Gastrocnemius medialis (tissue), 4 donors: ENCODE data around the gene PSMD11. TPM values are rescaled to one million over a fixed set of nuclear protein-coding genes. Genes with fewer than 3 reads are reported as not detected.

ENCODE experiments used
- ATAC-seq, 2 donors: fragments of 150-250 bp; one replicate each; pipeline ENCODE4 v1.9.1; 2016
- DNase-seq, 2 donors: peaks; one replicate each; pipeline ENCODE4 v3.0.0-alpha.2; 2019
- H3K27ac ChIP-seq, 4 donors: fragments of 200-600 bp; sonication (generic); 1 replicate in 1 of 4; 2 replicates in 3 of 4; pipeline ENCODE4 v1.5.1; 2016 to 2018; ENCODE audit warnings: mild to moderate bottlenecking in 2 of 4, moderate library complexity in 1 of 4
- H3K27me3 ChIP-seq, 3 donors: fragments of 200-600 bp; sonication (generic) in 2 of 3; 1 replicate in 1 of 3; 2 replicates in 2 of 3; pipeline versions ENCODE4 v1.5.1 to v1.6.0; 2016 to 2019; ENCODE audit warnings: mild to moderate bottlenecking in 1 of 3, moderate library complexity in 1 of 3
- H3K36me3 ChIP-seq, 2 donors: fragments of 200-600 bp; sonication (generic) in 1 of 2; one replicate each; pipeline ENCODE4 v1.5.1; 2017 to 2018
- H3K4me1 ChIP-seq, 2 donors: fragments of 200-600 bp; sonication (generic) in 1 of 2; one replicate each; pipeline ENCODE4 v1.5.1; 2016 to 2017; ENCODE audit warnings: mild to moderate bottlenecking in 2 of 2
- H3K4me3 ChIP-seq, 4 donors: fragments of 200-600 bp; sonication (generic) in 3 of 4; 1 replicate in 1 of 4; 2 replicates in 3 of 4; pipeline ENCODE4 v1.5.1; 2016 to 2019; ENCODE audit warnings: mild to moderate bottlenecking in 2 of 4
- H3K9me3 ChIP-seq, 3 donors: fragments of 200-600 bp; sonication (generic) in 2 of 3; 1 replicate in 1 of 3; 2 replicates in 2 of 3; pipeline ENCODE4 v1.5.1; 2016 to 2019
- POLR2A ChIP-seq, 2 donors: fragments of 450-650 bp; IDR thresholded peaks; one replicate each; pipeline ENCODE4 v1.6.1; 2017; ENCODE audit warnings: antibody characterized with exemption in 2 of 2, mild to moderate bottlenecking in 2 of 2, moderate library complexity in 2 of 2
- in situ Hi-C, 4 donors: fragments of 200-750 bp; cut with MboI; loops; one replicate each; pipeline versions ENCODE4 v1.15.0 to v1.8.0; 2017; ENCODE audit warnings: low sequenced_read_pairs in 4 of 4
- intact Hi-C: fragments of 100-400 bp; cut with DNase I; formaldehyde crosslinking; loops from one replicate; pipeline ENCODE4 v1.15.1; 2023; ENCODE audit warnings: low total_unique reads
- total RNA-seq, 4 donors: library from RNA; depleted of rRNA; stranded (reverse); fragments of >200 nt; gene quantifications; one replicate each; pipeline versions ENCODE4 v1.1.0 to v1.2.3, GENCODE V29; 2016
- TF ChIP-seq, protein P1 (sequence below), 5 experiments: fragments of 450-650 bp in 3 of 5; fragments of 200-600 bp in 2 of 5; sonication (generic) in 2 of 5; IDR thresholded peaks in 4 of 5; conservative IDR thresholded peaks in 1 of 5; 1 replicate in 4 of 5; 2 replicates in 1 of 5; pipeline ENCODE4 v1.5.1; 2016 to 2019; ENCODE audit warnings: antibody characterized with exemption in 5 of 5, mild to moderate bottlenecking in 3 of 5, moderate library complexity in 3 of 5

PSMD11 gene
- total RNA-seq, 4 donors from 2014 or later = 81.7 to 215 (median 191) TPM

DNA sequence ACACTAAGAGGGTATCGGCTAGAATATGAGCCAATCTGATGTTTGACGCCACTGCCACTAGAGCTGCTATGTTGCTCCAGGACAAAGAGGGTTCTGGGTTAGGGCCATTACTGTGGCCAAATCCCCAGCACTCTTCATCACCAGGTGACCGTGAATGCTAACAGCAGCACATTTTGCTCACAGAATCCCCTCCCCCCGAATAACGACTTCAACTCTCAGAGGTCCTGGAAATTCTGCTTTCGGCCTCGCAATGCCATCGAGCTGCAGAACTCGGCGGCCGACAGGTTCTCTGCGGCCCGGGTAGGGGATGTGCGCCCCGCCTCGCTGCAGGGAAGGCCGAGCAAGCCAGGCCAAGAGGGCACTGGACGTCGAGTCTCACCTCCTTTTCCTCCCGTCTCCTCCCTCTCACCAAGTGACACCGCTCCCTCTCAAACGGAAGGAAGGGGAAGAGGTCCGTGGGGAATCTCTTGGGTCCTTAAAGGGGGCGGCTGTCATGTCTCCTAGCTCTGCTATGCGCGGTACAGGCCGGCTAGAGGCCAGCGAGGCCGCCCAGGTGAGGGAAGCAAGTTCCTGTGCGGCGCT, 74.4 kb downstream of the PSMD11 start:
- TF ChIP-seq, protein P1, sequence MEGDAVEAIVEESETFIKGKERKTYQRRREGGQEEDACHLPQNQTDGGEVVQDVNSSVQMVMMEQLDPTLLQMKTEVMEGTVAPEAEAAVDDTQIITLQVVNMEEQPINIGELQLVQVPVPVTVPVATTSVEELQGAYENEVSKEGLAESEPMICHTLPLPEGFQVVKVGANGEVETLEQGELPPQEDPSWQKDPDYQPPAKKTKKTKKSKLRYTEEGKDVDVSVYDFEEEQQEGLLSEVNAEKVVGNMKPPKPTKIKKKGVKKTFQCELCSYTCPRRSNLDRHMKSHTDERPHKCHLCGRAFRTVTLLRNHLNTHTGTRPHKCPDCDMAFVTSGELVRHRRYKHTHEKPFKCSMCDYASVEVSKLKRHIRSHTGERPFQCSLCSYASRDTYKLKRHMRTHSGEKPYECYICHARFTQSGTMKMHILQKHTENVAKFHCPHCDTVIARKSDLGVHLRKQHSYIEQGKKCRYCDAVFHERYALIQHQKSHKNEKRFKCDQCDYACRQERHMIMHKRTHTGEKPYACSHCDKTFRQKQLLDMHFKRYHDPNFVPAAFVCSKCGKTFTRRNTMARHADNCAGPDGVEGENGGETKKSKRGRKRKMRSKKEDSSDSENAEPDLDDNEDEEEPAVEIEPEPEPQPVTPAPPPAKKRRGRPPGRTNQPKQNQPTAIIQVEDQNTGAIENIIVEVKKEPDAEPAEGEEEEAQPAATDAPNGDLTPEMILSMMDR (IDR thresholded peaks at IDR 0.05 in 4 of 5, conservative IDR thresholded peaks at IDR 0.05 in 1 of 5) = no peak
- no peak for TF ChIP-seq POLR2A (IDR thresholded peaks at IDR 0.05)
- intact Hi-C loops = no loop called here
- no peaks in the 10 kb centered on the region for H3K27me3 ChIP-seq
- no peaks in the 10 kb centered on the region for H3K9me3 ChIP-seq
- no peak overlapping the region for H3K27ac ChIP-seq
- H3K4me3 ChIP-seq = peak overlapping the region; percentile 55 to 64 (median 60)
- DNase-seq = no peak
- in situ Hi-C loops = no loop called here
- peaks cover 30 to 32% of the 10 kb centered on the region in 2 donors for H3K4me1 ChIP-seq
- H3K36me3 ChIP-seq = no peaks in the 10 kb centered on the region
- ATAC-seq = no peak

DNA sequence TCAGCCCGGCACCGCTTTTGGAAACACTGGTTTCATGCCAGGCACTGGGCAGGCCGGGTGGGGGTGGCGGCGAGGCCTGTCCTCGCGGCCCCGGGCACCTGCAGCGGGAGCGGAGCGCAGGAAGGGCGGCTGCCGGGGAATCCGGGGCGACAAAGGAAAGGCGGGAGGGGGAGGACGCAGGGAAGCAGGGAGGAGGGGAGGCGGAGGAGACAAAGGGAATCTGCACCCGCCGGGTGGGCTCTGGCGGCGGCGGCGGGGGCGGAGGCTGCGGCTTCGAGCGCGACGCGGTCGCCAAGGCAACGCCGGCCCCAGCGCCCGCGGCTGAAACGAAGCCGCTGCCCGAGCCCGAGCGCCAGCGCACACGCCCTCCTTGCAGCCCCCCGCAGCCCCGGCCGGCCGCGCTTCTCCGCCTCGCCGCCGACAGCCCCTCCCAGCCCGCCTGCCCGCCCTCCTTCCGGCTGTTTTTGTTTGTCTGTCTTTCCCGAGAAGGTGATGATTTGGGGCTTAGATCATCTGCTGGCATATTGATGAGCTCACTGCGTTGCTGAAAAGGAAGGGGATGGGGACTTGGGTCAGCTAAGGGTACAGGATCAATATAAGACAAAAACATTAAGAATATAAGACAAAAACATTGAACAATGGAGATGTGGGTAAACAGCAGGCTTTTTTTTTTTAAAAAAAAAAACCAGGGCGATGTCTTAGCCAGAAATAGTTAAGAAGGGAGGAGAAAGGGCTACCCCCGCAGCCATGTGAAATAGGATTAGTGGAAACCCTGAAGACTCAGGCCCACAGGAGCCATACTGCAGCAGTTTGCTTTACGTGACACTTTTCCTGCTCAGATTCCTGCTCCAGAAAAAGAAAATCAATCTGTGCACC, 75.2 kb downstream of the PSMD11 start:
- H3K27ac ChIP-seq = no peak overlapping the region
- H3K9me3 ChIP-seq = no peaks in the 10 kb centered on the region
- no peaks in the 10 kb centered on the region for H3K27me3 ChIP-seq
- peaks cover 28 to 32% of the 10 kb centered on the region in 2 donors for H3K4me1 ChIP-seq
- peak in 1 of 2 donors; percentile 27 for DNase-seq
- intact Hi-C loops = no loop called here
- H3K4me3 ChIP-seq = peak overlapping the region; percentile 55 to 64 (median 60)
- in situ Hi-C loops = no loop called here
- H3K36me3 ChIP-seq = no peaks in the 10 kb centered on the region
- TF ChIP-seq POLR2A (IDR thresholded peaks at IDR 0.05) = no peak
- TF ChIP-seq, protein P1 (IDR thresholded peaks at IDR 0.05 in 4 of 5, conservative IDR thresholded peaks at IDR 0.05 in 1 of 5) = no peak
- peak; percentile 23 to 45 for ATAC-seq

DNA sequence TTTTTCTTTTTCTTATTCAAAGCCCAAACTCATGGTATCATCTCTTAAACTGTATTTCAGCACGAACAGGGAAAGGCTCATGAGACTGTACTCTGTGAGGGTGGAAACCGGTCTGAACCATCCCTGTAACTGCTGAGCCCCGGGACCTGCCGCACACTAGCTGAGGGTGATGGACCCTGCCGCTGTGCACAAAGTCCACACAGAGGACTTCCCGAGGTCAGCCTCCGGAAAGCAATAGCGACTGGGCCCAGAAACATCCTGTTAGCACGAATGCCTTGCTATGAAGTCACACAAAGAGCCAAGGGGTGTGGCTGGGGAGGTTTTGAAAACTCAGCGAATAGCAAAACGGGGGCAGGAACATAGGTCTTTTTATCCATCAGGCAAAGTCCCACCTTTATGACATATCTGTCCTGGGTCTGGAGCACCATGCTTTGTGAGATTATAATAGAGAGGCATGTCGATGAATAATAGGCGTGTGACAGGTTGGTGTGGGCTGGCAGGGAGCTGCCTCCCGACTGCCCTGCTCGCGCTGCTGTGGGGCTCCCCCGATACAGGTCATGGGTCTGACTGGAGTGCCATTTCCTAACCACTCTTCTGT, 75.9 kb downstream of the PSMD11 start:
- Histone ChIP-seq H3K27ac (no peak overlapping the region), H3K27me3 (no peaks in the 10 kb centered on the region), H3K36me3 (no peaks in the 10 kb centered on the region), H3K9me3 (no peaks in the 10 kb centered on the region), H3K4me1 (peaks cover 25 to 34% of the 10 kb centered on the region in 2 donors), H3K4me3 (peak overlapping the region; percentile 55 to 64 (median 60))
- intact Hi-C loops (no loop called here), in situ Hi-C loops (no loop called here)
- DNase-seq = no peak
- no peak for ATAC-seq
- TF ChIP-seq, protein P1 (IDR thresholded peaks at IDR 0.05 in 4 of 5, conservative IDR thresholded peaks at IDR 0.05 in 1 of 5) = no peak
- no peak for TF ChIP-seq POLR2A (IDR thresholded peaks at IDR 0.05)

DNA sequence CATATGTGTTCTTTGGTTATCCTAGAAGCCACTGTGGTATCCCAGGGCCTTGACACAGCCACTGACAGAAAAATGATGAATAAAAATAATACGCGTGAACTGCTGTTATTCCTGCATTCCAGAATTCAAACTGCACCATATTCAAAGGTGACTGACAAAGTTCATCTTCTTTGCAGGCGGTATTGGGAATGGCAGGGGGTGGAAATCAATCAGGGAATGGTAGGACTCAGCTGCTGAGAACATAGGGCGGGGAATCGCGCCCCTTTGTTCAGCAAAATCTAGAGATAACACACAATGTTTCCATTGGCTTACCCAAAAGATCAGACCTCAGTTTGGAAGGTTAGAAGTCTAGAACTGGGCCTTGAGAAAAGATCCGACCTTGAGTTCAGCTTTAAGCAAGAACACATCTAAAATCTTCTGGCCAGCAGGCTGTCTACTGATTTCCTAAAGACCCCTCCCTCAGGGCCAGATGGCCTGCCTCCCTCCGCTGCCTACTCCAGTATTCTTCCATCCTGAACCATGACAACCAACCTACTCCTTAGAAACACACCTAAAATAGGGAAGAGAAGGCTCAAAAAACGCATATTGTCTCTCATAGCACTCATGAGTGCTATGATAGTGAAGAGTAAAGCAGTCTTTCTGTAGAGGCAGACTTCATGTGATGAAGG, 76.6 kb downstream of the PSMD11 start:
- H3K36me3 ChIP-seq = no peaks in the 10 kb centered on the region
- TF ChIP-seq POLR2A (IDR thresholded peaks at IDR 0.05) = no peak
- TF ChIP-seq, protein P1 (IDR thresholded peaks at IDR 0.05 in 4 of 5, conservative IDR thresholded peaks at IDR 0.05 in 1 of 5) = no peak
- in situ Hi-C loops (no loop called here), intact Hi-C loops (no loop called here)
- no peak overlapping the region for H3K27ac ChIP-seq
- H3K9me3 ChIP-seq = no peaks in the 10 kb centered on the region
- no peak overlapping the region for H3K4me3 ChIP-seq
- ATAC-seq (no peak), DNase-seq (no peak)
- H3K27me3 ChIP-seq = no peaks in the 10 kb centered on the region
- peaks cover 24 to 35% of the 10 kb centered on the region in 2 donors for H3K4me1 ChIP-seq
